Stomach smooth muscle (tissue), 2 donors: ENCODE measurements around the gene PRKG1.
"Not testable (repeated sequence)": the region's sequence is repeated elsewhere in the genome, so short reads cannot be mapped to it uniquely, and the experiment has no call there.

Source experiments
- H3K27ac ChIP-seq: one replicate; pipeline ENCODE4 v1.7.0; 2013; ENCODE audit warnings: mild to moderate bottlenecking, low read length, inconsistent platforms
- H3K27me3 ChIP-seq, 2 donors: one replicate each; pipeline ENCODE4 v1.7.0; 2013; ENCODE audit warnings: low read length in 2 of 2; ENCODE audit not compliant: insufficient read depth in 2 of 2, control insufficient read depth in 1 of 2
- H3K36me3 ChIP-seq, 2 donors: one replicate each; pipeline ENCODE4 v1.7.0; 2013; ENCODE audit warnings: low read length in 2 of 2; ENCODE audit not compliant: control insufficient read depth in 2 of 2, insufficient read depth in 2 of 2
- H3K4me1 ChIP-seq: one replicate; pipeline ENCODE4 v1.7.0; 2013; ENCODE audit warnings: low read length; ENCODE audit not compliant: control insufficient read depth, insufficient read depth
- H3K4me3 ChIP-seq, 2 donors: one replicate each; pipeline ENCODE4 v1.7.0; 2013; ENCODE audit warnings: low read length in 2 of 2
- H3K9ac ChIP-seq, 2 donors: one replicate each; pipeline ENCODE4 v1.7.0; 2013; ENCODE audit warnings: low read length in 2 of 2, mild to moderate bottlenecking in 1 of 2
- H3K9me3 ChIP-seq, 2 donors: one replicate each; pipeline ENCODE4 v1.7.0; 2013; ENCODE audit warnings: low read length in 2 of 2; ENCODE audit not compliant: control insufficient read depth in 2 of 2
- donor health status: healthy.
- donor health status: Pancreatic carcinoma.

PRKG1 gene

GRCh38 chr10:51270936-51271530 lies 196.7 kb downstream of the PRKG1 start:
- no peak overlapping the region for H3K27ac ChIP-seq
- peaks cover 3% of the 10 kb centered on the region for H3K4me1 ChIP-seq
- H3K36me3 ChIP-seq, result no peaks in the 10 kb centered on the region
- no peak overlapping the region for H3K4me3 ChIP-seq
- no peak overlapping the region for H3K9ac ChIP-seq
- no peaks in the 10 kb centered on the region for H3K9me3 ChIP-seq
- H3K27me3 ChIP-seq, result no peaks in the 10 kb centered on the region

GRCh38 chr10:51272099-51272498 lies 197.8 kb downstream of the PRKG1 start:
- H3K27me3 ChIP-seq, H3K4me3 ChIP-seq, H3K9ac ChIP-seq, H3K27ac ChIP-seq, H3K36me3 ChIP-seq, H3K4me1 ChIP-seq, H3K9me3 ChIP-seq: not testable (repeated sequence)

- H3K36me3 ChIP-seq, result no peaks in the 10 kb centered on the region
- no peak overlapping the region for H3K9ac ChIP-seq
- no peaks in the 10 kb centered on the region for H3K27me3 ChIP-seq
- H3K4me1 ChIP-seq, result peaks cover 3% of the 10 kb centered on the region
- no peaks in the 10 kb centered on the region for H3K9me3 ChIP-seq
- H3K4me3 ChIP-seq, result no peak overlapping the region
- no peak overlapping the region for H3K27ac ChIP-seq
These were observed 198.3 kb downstream of the PRKG1 start for GRCh38 chr10:51272555-51272954.

- H3K27ac ChIP-seq, result no peak overlapping the region
- H3K4me1 ChIP-seq, result peaks cover 3% of the 10 kb centered on the region
- no peak overlapping the region for H3K4me3 ChIP-seq
- H3K36me3 ChIP-seq, result no peaks in the 10 kb centered on the region
- H3K9ac ChIP-seq, result no peak overlapping the region
- H3K27me3 ChIP-seq, result no peaks in the 10 kb centered on the region
- no peaks in the 10 kb centered on the region for H3K9me3 ChIP-seq
These were observed 199.3 kb downstream of the PRKG1 start for GRCh38 chr10:51273574-51273973.

- not testable (repeated sequence) for H3K27ac ChIP-seq, H3K9me3 ChIP-seq, H3K9ac ChIP-seq, H3K36me3 ChIP-seq, H3K4me1 ChIP-seq, H3K4me3 ChIP-seq, H3K27me3 ChIP-seq
These were observed 201.8 kb downstream of the PRKG1 start for GRCh38 chr10:51276097-51276496.

GRCh38 chr10:51281387-51281786 lies 207.1 kb downstream of the PRKG1 start:
- not testable (repeated sequence) for H3K36me3 ChIP-seq, H3K4me1 ChIP-seq, H3K9ac ChIP-seq, H3K27ac ChIP-seq, H3K9me3 ChIP-seq, H3K4me3 ChIP-seq, H3K27me3 ChIP-seq

GRCh38 chr10:51285601-51286000 lies 211.3 kb downstream of the PRKG1 start:
- no peak overlapping the region for H3K27ac ChIP-seq
- H3K9me3 ChIP-seq, result no peaks in the 10 kb centered on the region
- no peak overlapping the region for H3K9ac ChIP-seq
- no peak overlapping the region for H3K4me3 ChIP-seq
- H3K36me3 ChIP-seq, result no peaks in the 10 kb centered on the region
- H3K4me1 ChIP-seq, result no peaks in the 10 kb centered on the region
- no peaks in the 10 kb centered on the region for H3K27me3 ChIP-seq

GRCh38 chr10:51288511-51288910 lies 214.2 kb downstream of the PRKG1 start:
- H3K9ac ChIP-seq, result no peak overlapping the region
- no peaks in the 10 kb centered on the region for H3K9me3 ChIP-seq
- no peaks in the 10 kb centered on the region for H3K36me3 ChIP-seq
- no peaks in the 10 kb centered on the region for H3K4me1 ChIP-seq
- no peaks in the 10 kb centered on the region for H3K27me3 ChIP-seq
- no peak overlapping the region for H3K27ac ChIP-seq
- H3K4me3 ChIP-seq, result no peak overlapping the region

GRCh38 chr10:51289519-51289918 lies 215.2 kb downstream of the PRKG1 start:
- Histone ChIP-seq H3K27ac (no peak overlapping the region), H3K9ac (no peak overlapping the region), H3K9me3 (no peaks in the 10 kb centered on the region), H3K27me3 (no peaks in the 10 kb centered on the region), H3K36me3 (no peaks in the 10 kb centered on the region), H3K4me3 (no peak overlapping the region), H3K4me1 (no peaks in the 10 kb centered on the region)

GRCh38 chr10:51291961-51292360 lies 217.7 kb downstream of the PRKG1 start:
- Histone ChIP-seq H3K9ac (no peak overlapping the region), H3K36me3 (no peaks in the 10 kb centered on the region), H3K4me1 (no peaks in the 10 kb centered on the region), H3K27ac (no peak overlapping the region), H3K9me3 (no peaks in the 10 kb centered on the region), H3K4me3 (no peak overlapping the region), H3K27me3 (no peaks in the 10 kb centered on the region)

GRCh38 chr10:51297438-51297837 lies 223.2 kb downstream of the PRKG1 start:
- Histone ChIP-seq H3K9ac (no peak overlapping the region), H3K27ac (no peak overlapping the region), H3K27me3 (no peaks in the 10 kb centered on the region), H3K36me3 (no peaks in the 10 kb centered on the region), H3K4me3 (no peak overlapping the region), H3K9me3 (no peaks in the 10 kb centered on the region), H3K4me1 (peaks cover 16% of the 10 kb centered on the region)
